Left lung (tissue), 10 donors: ENCODE data around the gene CHM. TPM values are rescaled to one million over a fixed set of nuclear protein-coding genes. Genes with fewer than 3 reads are reported as not detected.

ENCODE experiments used
- ATAC-seq: fragments of 200-7000 bp; cut with Tn5 transposase; one replicate; pipeline ENCODE4 v1.9.1; 2020; ENCODE audit warnings: moderate library complexity
- DNase-seq, 4 donors: peaks; one replicate each; pipeline ENCODE4 v3.0.0-alpha.2; 2013 to 2020
- H3K27ac ChIP-seq, 2 donors: fragments of 200-600 bp; sonication (generic) in 1 of 2; one replicate each; pipeline versions ENCODE4 v1.5.0 to v1.8.0; 2020 to 2021
- H3K27me3 ChIP-seq, 2 donors: fragments of 200-600 bp; sonication (generic) in 1 of 2; one replicate each; pipeline versions ENCODE4 v1.5.0 to v1.8.0; 2020 to 2021
- H3K36me3 ChIP-seq, 2 donors: fragments of 200-600 bp; sonication (generic) in 1 of 2; one replicate each; pipeline versions ENCODE4 v1.5.0 to v1.8.0; 2020 to 2021
- H3K4me1 ChIP-seq, 2 donors: fragments of 200-600 bp; one replicate each; pipeline ENCODE4 v1.8.0; 2021
- H3K4me3 ChIP-seq, 2 donors: fragments of 200-600 bp; sonication (generic) in 1 of 2; one replicate each; pipeline versions ENCODE4 v1.5.0 to v1.8.0; 2020 to 2021; ENCODE audit warnings: mild to moderate bottlenecking in 1 of 2
- H3K9me3 ChIP-seq, 2 donors: fragments of 200-600 bp; sonication (generic) in 1 of 2; one replicate each; pipeline versions ENCODE4 v1.5.0 to v1.8.0; 2020 to 2021
- intact Hi-C, 2 donors: fragments of 100-400 bp; cut with DNase I; formaldehyde crosslinking; loops; one replicate each; pipeline versions ENCODE4 v1.11.2 to v1.14.2; 2022
- polyA plus RNA-seq, 6 donors: library from polyadenylated mRNA; unstranded; fragments of 120-200 nt; gene quantifications; one replicate each; pipeline ENCODE4 v1.2.1, GENCODE V29; 2013; ENCODE audit not compliant: insufficient read length in 6 of 6
- total RNA-seq, 2 donors: library from RNA; stranded (reverse); fragmentation: NEBNext Ultra II Directional; extraction: Animal tissue kit (Norgen Biotek cat#: 25700); gene quantifications; one replicate each; pipeline ENCODE4 v1.2.1, GENCODE V29; 2021
- TF ChIP-seq, protein P1 (sequence below), 2 donors: fragments of 200-600 bp; sonication (generic) in 1 of 2; IDR thresholded peaks; one replicate each; pipeline versions ENCODE4 v1.5.0 to v1.8.0; 2021; ENCODE audit warnings: antibody characterized with exemption in 2 of 2
- donor health status: DM: no; HTN: yes; CAD: no.
- donor health status: DM: no; HTN: no; CAD: no.

Gene CHM
- total and polyA plus RNA-seq, 8 donors = 19.6 to 25.2 (median 21.3) TPM

DNA sequence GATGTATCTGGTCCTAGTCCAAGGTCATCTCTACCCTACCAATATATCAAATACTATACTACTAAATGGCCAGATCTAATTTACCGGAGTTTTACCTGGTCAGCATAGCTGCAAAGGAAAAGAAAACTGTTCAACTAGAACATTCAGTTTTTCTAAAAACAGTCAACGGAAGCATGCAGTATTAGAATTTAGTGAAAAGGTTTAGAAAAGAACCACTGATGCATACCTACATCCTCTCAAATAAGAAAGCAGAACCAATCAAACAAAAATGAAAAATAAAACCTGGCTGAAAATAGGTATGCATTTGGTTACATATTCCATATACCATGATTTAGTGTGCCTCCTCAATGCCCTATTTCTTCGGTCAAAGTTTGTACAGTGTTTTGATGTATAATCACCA is 140.0 kb downstream of the CHM start:
- H3K27me3 ChIP-seq = no peaks in the 10 kb centered on the region
- no peaks in the 10 kb centered on the region for H3K4me1 ChIP-seq
- no peaks in the 10 kb centered on the region for H3K36me3 ChIP-seq
- no peak overlapping the region for H3K4me3 ChIP-seq
- TF ChIP-seq, protein P1, sequence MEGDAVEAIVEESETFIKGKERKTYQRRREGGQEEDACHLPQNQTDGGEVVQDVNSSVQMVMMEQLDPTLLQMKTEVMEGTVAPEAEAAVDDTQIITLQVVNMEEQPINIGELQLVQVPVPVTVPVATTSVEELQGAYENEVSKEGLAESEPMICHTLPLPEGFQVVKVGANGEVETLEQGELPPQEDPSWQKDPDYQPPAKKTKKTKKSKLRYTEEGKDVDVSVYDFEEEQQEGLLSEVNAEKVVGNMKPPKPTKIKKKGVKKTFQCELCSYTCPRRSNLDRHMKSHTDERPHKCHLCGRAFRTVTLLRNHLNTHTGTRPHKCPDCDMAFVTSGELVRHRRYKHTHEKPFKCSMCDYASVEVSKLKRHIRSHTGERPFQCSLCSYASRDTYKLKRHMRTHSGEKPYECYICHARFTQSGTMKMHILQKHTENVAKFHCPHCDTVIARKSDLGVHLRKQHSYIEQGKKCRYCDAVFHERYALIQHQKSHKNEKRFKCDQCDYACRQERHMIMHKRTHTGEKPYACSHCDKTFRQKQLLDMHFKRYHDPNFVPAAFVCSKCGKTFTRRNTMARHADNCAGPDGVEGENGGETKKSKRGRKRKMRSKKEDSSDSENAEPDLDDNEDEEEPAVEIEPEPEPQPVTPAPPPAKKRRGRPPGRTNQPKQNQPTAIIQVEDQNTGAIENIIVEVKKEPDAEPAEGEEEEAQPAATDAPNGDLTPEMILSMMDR (IDR thresholded peaks at IDR 0.05) = no peak
- H3K9me3 ChIP-seq = no peaks in the 10 kb centered on the region
- no peak overlapping the region for H3K27ac ChIP-seq
- DNase-seq (no peak), ATAC-seq (no peak)
- intact Hi-C loops = no loop called here

DNA sequence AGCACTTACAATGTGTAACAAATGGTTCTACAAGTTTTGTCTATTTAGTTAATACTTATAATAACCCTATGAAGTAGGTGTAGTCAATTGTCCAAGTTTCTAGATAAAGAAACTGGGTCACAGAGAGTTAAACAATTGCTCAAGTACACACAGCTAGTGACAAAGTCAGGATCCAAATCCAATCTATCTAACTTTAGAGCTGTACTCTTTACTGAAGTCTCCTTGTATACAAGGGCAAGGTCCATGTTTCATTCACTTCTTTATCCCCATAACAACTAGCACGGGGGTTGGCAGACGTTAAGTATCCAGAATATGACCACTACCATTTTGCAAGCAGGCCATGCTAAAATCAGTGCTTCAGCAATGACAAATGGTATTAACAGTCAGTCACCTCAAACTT is 141.0 kb downstream of the CHM start:
- ATAC-seq = no peak
- TF ChIP-seq, protein P1 (IDR thresholded peaks at IDR 0.05) = no peak

DNA sequence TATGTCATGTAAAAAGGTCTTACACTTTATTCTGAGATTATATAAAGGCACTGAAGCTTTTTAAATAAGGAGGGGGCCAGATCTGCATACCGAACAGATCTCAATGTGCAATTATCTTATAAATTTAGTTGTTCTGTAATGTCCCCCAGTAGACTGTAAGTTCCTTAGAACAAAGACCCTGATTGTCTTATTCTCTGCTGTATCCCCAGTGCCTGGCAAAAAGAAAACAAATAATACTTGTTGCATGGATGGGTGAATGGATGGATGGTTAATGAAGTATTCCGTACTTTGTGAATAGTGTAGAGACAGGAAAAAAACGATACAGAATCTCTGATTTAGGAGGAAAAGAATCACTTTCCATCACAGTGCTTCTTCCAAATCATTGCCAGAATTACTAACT is 141.5 kb downstream of the CHM start:
- intact Hi-C loops = no loop called here
- H3K27ac ChIP-seq = no peak overlapping the region
- H3K9me3 ChIP-seq = no peaks in the 10 kb centered on the region
- H3K36me3 ChIP-seq = no peaks in the 10 kb centered on the region
- ATAC-seq = no peak
- TF ChIP-seq, protein P1 (IDR thresholded peaks at IDR 0.05) = no peak
- H3K27me3 ChIP-seq = no peaks in the 10 kb centered on the region
- H3K4me3 ChIP-seq = no peak overlapping the region
- no peaks in the 10 kb centered on the region for H3K4me1 ChIP-seq
- DNase-seq = no peak

More for the DNA sequence above, 141.0 kb downstream of the CHM start:
- H3K4me1 ChIP-seq = no peaks in the 10 kb centered on the region
- DNase-seq = no peak
- H3K9me3 ChIP-seq = no peaks in the 10 kb centered on the region
- H3K4me3 ChIP-seq = no peak overlapping the region
- no peaks in the 10 kb centered on the region for H3K36me3 ChIP-seq
- intact Hi-C loops = no loop called here
- H3K27me3 ChIP-seq = no peaks in the 10 kb centered on the region
- H3K27ac ChIP-seq = no peak overlapping the region

DNA sequence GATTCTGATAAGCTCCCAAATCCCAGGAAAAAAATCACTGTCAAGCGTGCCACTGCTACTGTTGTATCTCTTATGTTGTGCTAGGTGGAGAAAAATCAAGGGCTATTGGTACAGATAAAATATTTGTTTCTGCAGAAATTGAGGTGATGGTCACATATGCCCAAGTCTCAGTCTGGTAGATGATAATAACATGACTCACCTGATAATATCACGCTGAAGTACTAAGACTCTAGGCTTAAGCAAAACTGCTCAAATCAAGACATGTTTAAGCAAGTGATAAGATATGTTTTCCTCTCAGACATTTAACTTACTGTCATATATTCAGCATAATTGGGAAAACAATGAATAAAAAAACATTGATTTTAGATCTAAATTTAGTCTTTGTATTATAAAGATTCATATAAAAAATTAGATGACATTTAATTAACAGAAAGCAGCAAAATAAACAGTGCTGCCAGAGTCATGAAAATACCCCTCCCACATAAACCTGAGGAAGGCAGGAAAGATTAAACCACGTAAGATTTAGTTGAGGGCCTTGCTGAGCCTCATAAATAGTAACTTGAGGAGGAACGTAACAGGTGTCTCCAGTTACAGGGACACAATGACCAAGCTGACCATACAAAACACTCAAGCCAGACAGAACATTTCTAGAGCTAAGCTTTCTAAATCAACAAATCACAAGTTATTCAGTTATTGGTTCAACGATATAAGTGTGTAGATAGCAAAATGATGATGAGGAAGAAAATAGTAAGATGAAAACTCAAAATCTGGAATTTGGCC is 143.5 kb downstream of the CHM start:
- no peaks in the 10 kb centered on the region for H3K27me3 ChIP-seq
- DNase-seq (no peak), ATAC-seq (no peak)
- no peaks in the 10 kb centered on the region for H3K9me3 ChIP-seq
- H3K27ac ChIP-seq = no peak overlapping the region
- intact Hi-C loops = no loop called here
- H3K36me3 ChIP-seq = no peaks in the 10 kb centered on the region
- no peaks in the 10 kb centered on the region for H3K4me1 ChIP-seq
- H3K4me3 ChIP-seq = no peak overlapping the region
- TF ChIP-seq, protein P1 (IDR thresholded peaks at IDR 0.05) = no peak

DNA sequence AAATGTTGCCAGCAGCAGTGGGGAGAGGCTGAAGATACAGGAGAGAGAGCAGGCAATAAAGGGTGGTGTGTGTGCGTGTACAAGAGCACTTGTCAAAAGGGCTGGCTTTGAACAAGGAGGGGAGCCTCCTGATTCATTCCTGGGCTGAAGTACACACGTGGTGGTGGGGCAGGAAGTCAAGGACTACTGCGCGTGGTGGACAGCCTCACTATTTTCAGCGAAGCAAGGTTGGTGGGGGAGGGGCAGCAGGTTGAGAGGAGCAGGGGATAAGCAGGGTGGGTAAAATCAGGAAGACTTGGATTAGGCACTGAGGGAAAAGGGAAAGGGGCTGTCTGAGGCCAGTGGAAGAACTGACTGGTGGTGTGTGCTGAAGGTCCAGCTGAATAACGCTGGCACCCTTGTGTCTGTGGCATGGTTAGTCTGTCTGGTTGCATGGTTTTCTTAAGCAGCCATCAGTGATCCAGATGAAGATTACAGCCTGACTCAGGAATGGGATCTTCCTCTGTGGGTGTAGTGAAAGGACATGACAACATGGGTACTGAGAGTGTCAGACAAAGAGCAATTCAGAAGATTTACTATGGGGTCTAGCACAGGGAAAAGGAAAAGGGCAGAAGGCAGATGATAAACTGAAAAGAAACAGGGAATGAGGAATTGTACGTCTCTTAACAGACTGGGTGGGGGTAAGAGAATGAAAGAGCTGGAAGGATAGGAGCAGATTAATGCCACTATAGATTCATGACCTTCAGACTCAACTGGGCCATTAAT is 149.8 kb downstream of the CHM start:
- no peak for DNase-seq
- TF ChIP-seq, protein P1 (IDR thresholded peaks at IDR 0.05) = no peak
- Histone ChIP-seq H3K4me3 (no peak overlapping the region), H3K9me3 (no peaks in the 10 kb centered on the region), H3K27me3 (peaks cover 0 to 5% of the 10 kb centered on the region in 2 donors), H3K27ac (no peak overlapping the region), H3K4me1 (no peaks in the 10 kb centered on the region), H3K36me3 (no peaks in the 10 kb centered on the region)
- ATAC-seq = peak; percentile 49
- intact Hi-C loops = no loop called here
